ENCODE measurements around the gene INVS. TPM values are rescaled to one million over a fixed set of nuclear protein-coding genes. Genes with fewer than 3 reads are reported as not detected.
"Not testable (repeated sequence)": the region's sequence is repeated elsewhere in the genome, so short reads cannot be mapped to it uniquely, and the experiment has no call there.

The INVS gene
- total and polyA plus RNA-seq, 2 donors: 7.4 to 59.3 TPM

- 55% methylated on average over 4 of the region's 4 CpGs for whole genome bisulfite sequencing
- Histone ChIP-seq H3K4me3 (ENCODE audit: low read depth, low read length) (no peak overlapping the region), H3K27ac (ENCODE audit: low read depth) (no peak overlapping the region), H3K36me3 (ENCODE audit: insufficient read depth) (peaks cover 3% of the 10 kb centered on the region), H3K4me1 (ENCODE audit: insufficient read depth) (no peaks in the 10 kb centered on the region)
- no peak for DNase-seq (ENCODE audit: extremely low spot score)
Observed at GRCh38 chr9:100324594-100325200, 225.7 kb downstream of the INVS start.

GRCh38 chr9:100338736-100339135 lies 239.7 kb downstream of the INVS start:
- DNase-seq (ENCODE audit: extremely low spot score); H3K4me3 ChIP-seq (ENCODE audit: low read depth, low read length); H3K27ac ChIP-seq (ENCODE audit: low read depth); H3K4me1 ChIP-seq (ENCODE audit: insufficient read depth); H3K36me3 ChIP-seq (ENCODE audit: insufficient read depth): not testable (repeated sequence)
- WGBS: 97% methylated on average over 5 of the region's 5 CpGs

- H3K27ac ChIP-seq (ENCODE audit: low read depth): no peak overlapping the region
- H3K4me1 ChIP-seq (ENCODE audit: insufficient read depth): no peaks in the 10 kb centered on the region
- H3K36me3 ChIP-seq (ENCODE audit: insufficient read depth): peaks cover 2% of the 10 kb centered on the region
- no peak overlapping the region for H3K4me3 ChIP-seq (ENCODE audit: low read depth, low read length)
- WGBS: 93% methylated on average over 2 of the region's 2 CpGs
- DNase-seq (ENCODE audit: extremely low spot score): no peak
Observed at GRCh38 chr9:100340224-100340623, 241.2 kb downstream of the INVS start.

GRCh38 chr9:100341889-100342288 lies 242.8 kb downstream of the INVS start:
- Histone ChIP-seq H3K4me3 (ENCODE audit: low read depth, low read length) (no peak overlapping the region), H3K36me3 (ENCODE audit: insufficient read depth) (peaks cover 2% of the 10 kb centered on the region), H3K4me1 (ENCODE audit: insufficient read depth) (no peaks in the 10 kb centered on the region), H3K27ac (ENCODE audit: low read depth) (no peak overlapping the region)
- 95% methylated on average over 3 of the region's 3 CpGs for WGBS
- no peak for DNase-seq (ENCODE audit: extremely low spot score)

- no peak for DNase-seq (ENCODE audit: extremely low spot score)
- WGBS: 65% methylated on average over 3 of the region's 3 CpGs
- no peak overlapping the region for H3K27ac ChIP-seq (ENCODE audit: low read depth)
- H3K4me3 ChIP-seq (ENCODE audit: low read depth, low read length): no peak overlapping the region
- H3K4me1 ChIP-seq (ENCODE audit: insufficient read depth): no peaks in the 10 kb centered on the region
- H3K36me3 ChIP-seq (ENCODE audit: insufficient read depth): no peaks in the 10 kb centered on the region
Observed at GRCh38 chr9:100346836-100347235, 247.8 kb downstream of the INVS start.

GRCh38 chr9:100350188-100350587 lies 251.1 kb downstream of the INVS start:
- WGBS: 99% methylated on average over 1 of the region's 1 CpG
- H3K4me3 ChIP-seq (ENCODE audit: low read depth, low read length): no peak overlapping the region
- no peak overlapping the region for H3K27ac ChIP-seq (ENCODE audit: low read depth)
- DNase-seq (ENCODE audit: extremely low spot score): no peak
- H3K4me1 ChIP-seq (ENCODE audit: insufficient read depth): no peaks in the 10 kb centered on the region
- H3K36me3 ChIP-seq (ENCODE audit: insufficient read depth): no peaks in the 10 kb centered on the region

Small RNAs within 50 kb of the gene (small RNA-seq; reads per million reads assigned to genes)
- not detected for gene RN7SL75P

Other genes starting within 250 kb of the INVS start
- 42.8 TPM for gene STX17, start 192.6 kb upstream of the INVS start, total RNA-seq
- 14.5 TPM for gene STX17, start 192.6 kb upstream of the INVS start, polyA plus RNA-seq
- gene ERP44, start 243 bp upstream of the INVS start, total RNA-seq: 26.6 TPM
- 17.7 TPM for gene ERP44, start 243 bp upstream of the INVS start, polyA plus RNA-seq

Measured in urinary bladder (tissue), 4 donors.